Measurements from ENCODE around the gene RNF213. TPM values are rescaled to one million over a fixed set of nuclear protein-coding genes. Genes with fewer than 3 reads are reported as not detected.

The RNF213 gene
- total and polyA plus RNA-seq, 8 donors = 21.9 to 94.7 (median 37.8) TPM

- H3K9me3 ChIP-seq = no peaks in the 10 kb centered on the region
- H3K27ac ChIP-seq = no peak overlapping the region
- WGBS, 2 donors = 91 to 95% methylated on average over 22 to 27 of the region's 27 CpGs
- DNase-seq (peak in 1 of 6 donors; percentile 59), ATAC-seq (no peak), FAIRE-seq (no peak)
- H3K4me1 ChIP-seq = no peaks in the 10 kb centered on the region
- no peaks in the 10 kb centered on the region for H3K27me3 ChIP-seq
- intact Hi-C loops (cut with DNase I) = loop anchor here in 1 of 3 donors (10.0 kb wide), 1 partner anchor 151 kb away; no protein-coding TSS in a partner anchor
- TF ChIP-seq CTCF (IDR thresholded peaks at IDR 0.05) = no peak
- peaks cover 0 to 21% (median 0%) of the 10 kb centered on the region in 3 donors for H3K36me3 ChIP-seq
- H3K4me3 ChIP-seq = no peak overlapping the region
Observed at GRCh38 chr17:80245566-80246265, 14.9 kb upstream of the RNF213 start.

DNA sequence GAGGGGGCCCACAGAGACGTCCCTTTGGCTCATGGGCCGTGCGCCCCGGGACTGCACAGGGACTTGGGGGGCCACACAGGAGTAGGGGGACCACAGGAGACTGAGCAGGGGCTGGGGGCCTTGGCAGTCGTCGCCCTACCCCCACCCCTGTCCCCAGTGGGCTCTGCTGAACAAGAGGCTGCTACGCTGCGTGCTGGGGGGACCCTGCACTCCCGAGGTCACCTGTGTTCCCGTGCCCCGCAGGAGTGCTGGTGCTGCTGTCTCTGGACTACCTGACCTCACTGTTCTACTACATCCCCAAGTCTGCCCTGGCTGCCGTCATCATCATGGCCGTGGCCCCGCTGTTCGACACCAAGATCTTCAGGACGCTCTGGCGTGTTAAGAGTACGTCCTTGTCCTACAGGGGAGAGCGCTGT, 14.4 kb upstream of the RNF213 start:
- Histone ChIP-seq H3K36me3 (peaks cover 0 to 21% (median 0%) of the 10 kb centered on the region in 3 donors), H3K27ac (no peak overlapping the region), H3K4me3 (no peak overlapping the region), H3K4me1 (no peaks in the 10 kb centered on the region), H3K27me3 (no peaks in the 10 kb centered on the region), H3K9me3 (no peaks in the 10 kb centered on the region)
- intact Hi-C loops (cut with DNase I) = loop anchor here in 1 of 3 donors (10.0 kb wide), 1 partner anchor 151 kb away; no protein-coding TSS in a partner anchor
- FAIRE-seq = no peak
- no peak for TF ChIP-seq CTCF (IDR thresholded peaks at IDR 0.05)
- ATAC-seq = no peak
- peak in 1 of 6 donors; percentile 59 for DNase-seq
- 94% methylated on average over 17 to 19 of the region's 19 CpGs for WGBS, 2 donors

- Histone ChIP-seq H3K27ac (no peak overlapping the region), H3K4me1 (no peaks in the 10 kb centered on the region), H3K4me3 (no peak overlapping the region), H3K36me3 (peaks cover 0 to 17% (median 0%) of the 10 kb centered on the region in 3 donors), H3K27me3 (no peaks in the 10 kb centered on the region), H3K9me3 (no peaks in the 10 kb centered on the region)
- ATAC-seq (no peak), DNase-seq (peak in 1 of 6 donors; percentile 55), FAIRE-seq (no peak)
- intact Hi-C loops (cut with DNase I) = loop anchor here in 1 of 3 donors (10.0 kb wide), 1 partner anchor 152 kb away; no protein-coding TSS in a partner anchor
- TF ChIP-seq CTCF (IDR thresholded peaks at IDR 0.05) = no peak
- WGBS, 2 donors = 82 to 91% methylated on average over 8 of the region's 8 CpGs
Observed at GRCh38 chr17:80246726-80247125, 13.9 kb upstream of the RNF213 start.

- Histone ChIP-seq H3K27ac (no peak overlapping the region), H3K4me1 (no peaks in the 10 kb centered on the region), H3K9me3 (no peaks in the 10 kb centered on the region), H3K4me3 (no peak overlapping the region), H3K36me3 (peaks cover 0 to 17% (median 0%) of the 10 kb centered on the region in 3 donors), H3K27me3 (no peaks in the 10 kb centered on the region)
- intact Hi-C loops (cut with DNase I) = loop anchor here in 1 of 3 donors (10.0 kb wide), 1 partner anchor 153 kb away; no protein-coding TSS in a partner anchor
- FAIRE-seq (no peak), DNase-seq (peak in 1 of 6 donors; percentile 50), ATAC-seq (no peak)
- 96% methylated on average over 17 of the region's 17 CpGs for WGBS, 2 donors
- no peak for TF ChIP-seq CTCF (IDR thresholded peaks at IDR 0.05)
Observed at GRCh38 chr17:80247561-80247960, 13.1 kb upstream of the RNF213 start.
